Kidney epithelial cell (primary cell): ENCODE results near the gene ADAMTSL1. TPM values are rescaled to one million over a fixed set of nuclear protein-coding genes. Genes with fewer than 3 reads are reported as not detected.
A peak's percentile ranks its signal among the peaks of the same experiment; 100 is the strongest.

Experiments used
- DNase-seq: peaks from one replicate; pipeline ENCODE4 v3.0.0-alpha.2; 2010; ENCODE audit warnings: low read depth
- H3K27me3 ChIP-seq: 2 replicates; pipeline ENCODE4 v1.6.0; 2011; ENCODE audit warnings: low read length; ENCODE audit not compliant: control insufficient read depth, insufficient read depth
- H3K36me3 ChIP-seq: 2 replicates; pipeline ENCODE4 v1.5.1; 2011; ENCODE audit warnings: low read length; ENCODE audit not compliant: control insufficient read depth, insufficient read depth
- H3K4me3 ChIP-seq: 2 replicates; pipeline ENCODE4 v1.5.1; 2011; ENCODE audit warnings: low read depth, mild to moderate bottlenecking, control low read depth, low read length
- total RNA-seq: library from RNA; depleted of rRNA; stranded (reverse); fragments of >200 nt; gene quantifications from 2 replicates; pipeline ENCODE4 v1.2.3, GENCODE V29; 2015
- TF ChIP-seq, protein P1 (sequence below): IDR thresholded peaks from 2 replicates; pipeline ENCODE4 v1.5.1; 2011; ENCODE audit warnings: mild to moderate bottlenecking, moderate library complexity, low read length, control low read depth, inconsistent platforms; ENCODE audit not compliant: insufficient read depth, poor library complexity, severe bottlenecking

Gene ADAMTSL1
- total RNA-seq, 1 donor from 2014 or later = 0.08 TPM

DNA sequence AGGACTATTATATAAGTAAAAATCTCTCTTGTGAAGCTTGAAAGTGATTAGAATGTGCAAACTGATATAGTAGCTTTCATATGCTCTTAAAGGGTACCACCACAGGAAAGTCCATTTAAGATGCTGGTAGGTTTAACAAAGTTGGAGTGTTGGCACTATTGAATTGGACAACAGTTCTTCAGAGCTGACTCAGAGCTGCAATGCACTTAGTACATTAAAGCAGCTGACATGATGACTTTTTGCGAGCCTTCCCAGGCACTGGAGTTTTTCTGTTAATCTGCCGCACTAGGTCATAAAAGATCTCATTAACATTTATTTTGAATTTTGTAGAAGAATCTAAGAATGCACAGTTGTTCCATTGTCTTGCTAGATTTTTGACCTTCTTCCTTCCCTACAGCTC, 243.8 kb downstream of the ADAMTSL1 start:
- TF ChIP-seq, protein P1, sequence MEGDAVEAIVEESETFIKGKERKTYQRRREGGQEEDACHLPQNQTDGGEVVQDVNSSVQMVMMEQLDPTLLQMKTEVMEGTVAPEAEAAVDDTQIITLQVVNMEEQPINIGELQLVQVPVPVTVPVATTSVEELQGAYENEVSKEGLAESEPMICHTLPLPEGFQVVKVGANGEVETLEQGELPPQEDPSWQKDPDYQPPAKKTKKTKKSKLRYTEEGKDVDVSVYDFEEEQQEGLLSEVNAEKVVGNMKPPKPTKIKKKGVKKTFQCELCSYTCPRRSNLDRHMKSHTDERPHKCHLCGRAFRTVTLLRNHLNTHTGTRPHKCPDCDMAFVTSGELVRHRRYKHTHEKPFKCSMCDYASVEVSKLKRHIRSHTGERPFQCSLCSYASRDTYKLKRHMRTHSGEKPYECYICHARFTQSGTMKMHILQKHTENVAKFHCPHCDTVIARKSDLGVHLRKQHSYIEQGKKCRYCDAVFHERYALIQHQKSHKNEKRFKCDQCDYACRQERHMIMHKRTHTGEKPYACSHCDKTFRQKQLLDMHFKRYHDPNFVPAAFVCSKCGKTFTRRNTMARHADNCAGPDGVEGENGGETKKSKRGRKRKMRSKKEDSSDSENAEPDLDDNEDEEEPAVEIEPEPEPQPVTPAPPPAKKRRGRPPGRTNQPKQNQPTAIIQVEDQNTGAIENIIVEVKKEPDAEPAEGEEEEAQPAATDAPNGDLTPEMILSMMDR = no peak
- DNase-seq = no peak
- Histone ChIP-seq H3K4me3 (no peak overlapping the region), H3K36me3 (no peaks in the 10 kb centered on the region), H3K27me3 (no peaks in the 10 kb centered on the region)

DNA sequence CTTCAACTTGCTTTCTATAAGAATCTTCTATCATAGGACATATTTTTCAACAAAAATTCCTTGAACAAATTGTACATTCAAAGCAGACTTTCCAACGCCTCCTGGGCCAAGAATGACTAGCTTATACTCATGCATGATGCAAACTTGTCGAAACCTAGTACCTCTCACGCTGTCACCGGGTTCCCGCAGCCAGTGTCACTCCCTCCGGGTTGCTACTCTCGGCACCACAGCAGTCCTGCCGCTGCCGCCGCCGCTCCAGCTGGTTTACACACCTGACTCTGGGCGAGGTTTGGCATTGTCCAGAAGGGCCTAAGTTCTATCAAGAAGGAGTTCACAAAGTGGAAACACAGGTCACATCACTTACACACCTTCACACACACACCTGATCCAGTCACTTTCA, 244.4 kb downstream of the ADAMTSL1 start:
- H3K36me3 ChIP-seq = no peaks in the 10 kb centered on the region
- no peak for DNase-seq
- H3K27me3 ChIP-seq = no peaks in the 10 kb centered on the region
- H3K4me3 ChIP-seq = no peak overlapping the region
- TF ChIP-seq, protein P1 = no peak

- TF ChIP-seq, protein P1 = no peak
- Histone ChIP-seq H3K4me3 (no peak overlapping the region), H3K27me3 (no peaks in the 10 kb centered on the region), H3K36me3 (no peaks in the 10 kb centered on the region)
- DNase-seq = no peak
Observed at GRCh38 chr9:18718932-18719331, 245.0 kb downstream of the ADAMTSL1 start.

DNA sequence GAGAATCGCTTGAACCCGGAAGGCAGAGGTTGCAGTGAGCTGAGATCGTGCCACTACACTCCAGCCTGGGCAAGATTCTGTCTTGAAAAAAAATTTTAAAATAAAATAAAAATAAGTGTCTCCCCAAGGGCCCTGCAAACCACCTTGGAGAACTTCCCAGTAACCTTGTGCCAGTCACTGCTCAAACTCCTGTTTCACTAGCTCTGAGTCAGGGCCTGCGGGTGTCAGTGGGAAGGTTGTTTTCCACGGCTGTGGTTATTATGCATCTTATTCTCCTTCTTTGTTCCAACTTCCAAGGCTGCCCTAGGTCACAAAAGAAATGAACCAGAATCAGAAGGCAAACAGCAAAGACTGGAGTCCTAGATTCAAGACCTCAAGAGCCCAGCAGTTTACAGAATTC, 246.7 kb downstream of the ADAMTSL1 start:
- DNase-seq = no peak
- H3K36me3 ChIP-seq = no peaks in the 10 kb centered on the region
- no peaks in the 10 kb centered on the region for H3K27me3 ChIP-seq
- TF ChIP-seq, protein P1 = no peak
- H3K4me3 ChIP-seq = no peak overlapping the region

DNA sequence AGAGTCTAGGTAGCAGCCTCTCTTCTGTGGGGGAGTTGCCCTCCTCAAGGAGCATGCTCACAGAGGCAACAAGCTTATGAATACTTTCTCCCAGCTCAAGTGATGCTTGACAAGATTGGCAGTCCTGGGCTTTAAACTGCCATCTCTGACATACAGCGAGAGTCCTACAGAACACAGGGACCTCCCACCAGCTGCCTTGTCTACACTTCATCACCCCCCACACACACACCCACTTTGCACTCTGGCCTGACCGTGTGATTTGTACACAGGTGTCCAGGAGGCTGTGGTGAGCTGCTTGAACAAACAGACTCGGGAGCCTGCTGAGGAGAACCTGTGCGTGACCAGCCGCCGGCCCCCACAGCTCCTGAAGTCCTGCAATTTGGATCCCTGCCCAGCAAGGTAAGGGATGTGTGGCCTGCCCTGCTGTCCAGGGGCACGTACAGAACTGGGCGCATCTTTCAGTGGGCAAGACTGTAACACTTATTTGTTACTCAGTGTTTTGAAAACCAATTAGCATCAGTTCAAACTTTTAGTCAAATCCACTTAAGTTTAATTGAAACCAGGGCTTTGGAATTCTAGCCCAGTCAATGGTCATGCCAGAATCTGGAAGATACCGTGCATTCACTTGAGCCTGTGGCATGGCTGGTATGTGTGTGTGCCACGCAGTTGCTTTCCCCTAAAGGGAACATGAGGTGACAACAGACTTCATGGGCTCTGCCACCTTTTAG, 247.5 kb downstream of the ADAMTSL1 start:
- no peak overlapping the region for H3K4me3 ChIP-seq
- H3K27me3 ChIP-seq = no peaks in the 10 kb centered on the region
- TF ChIP-seq, protein P1 = no peak
- H3K36me3 ChIP-seq = no peaks in the 10 kb centered on the region
- DNase-seq = peak; percentile 23

DNA sequence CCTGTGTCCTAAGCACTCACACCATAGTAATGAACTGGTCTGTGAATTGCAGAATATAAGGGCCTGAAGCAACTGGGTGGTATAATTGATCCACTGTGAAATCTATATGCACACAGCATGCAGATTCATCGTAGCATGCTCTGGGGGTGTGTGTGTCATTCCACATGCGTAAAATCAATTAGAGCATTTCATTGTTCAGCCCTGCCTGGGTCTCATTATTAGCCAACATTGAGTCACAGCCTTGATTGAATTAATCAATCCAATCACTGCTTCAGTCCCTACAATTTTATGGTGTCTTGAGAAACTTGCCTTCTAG, 248.0 kb downstream of the ADAMTSL1 start:
- TF ChIP-seq, protein P1 = no peak
- Histone ChIP-seq H3K36me3 (no peaks in the 10 kb centered on the region), H3K4me3 (no peak overlapping the region), H3K27me3 (no peaks in the 10 kb centered on the region)
- DNase-seq = no peak
